Measurements from ENCODE around the gene RIMBP3C. TPM values are rescaled to one million over a fixed set of nuclear protein-coding genes. Genes with fewer than 3 reads are reported as not detected.
"Not testable (repeated sequence)": the region's sequence is repeated elsewhere in the genome, so short reads cannot be mapped to it uniquely, and the experiment has no call there.

The RIMBP3C gene
- total RNA-seq, 1 donor from 2014 or later: 1.4 TPM

GRCh38 chr22:21499623-21500506, 51.4 kb downstream of the RIMBP3C start:
- H3K36me3 Mint-ChIP-seq (ENCODE audit: low read depth); H3K9me3 Mint-ChIP-seq; H3K4me1 Mint-ChIP-seq; H3K27ac Mint-ChIP-seq (ENCODE audit: unreplicated experiment); DNase-seq (ENCODE audit: low read depth, low spot score); H3K27me3 Mint-ChIP-seq (ENCODE audit: low read depth); H3K4me3 Mint-ChIP-seq: not testable (repeated sequence)

GRCh38 chr22:21498489-21498888, 52.8 kb downstream of the RIMBP3C start:
- H3K36me3 Mint-ChIP-seq (ENCODE audit: low read depth); DNase-seq (ENCODE audit: low read depth, low spot score); H3K27me3 Mint-ChIP-seq (ENCODE audit: low read depth); H3K27ac Mint-ChIP-seq (ENCODE audit: unreplicated experiment); H3K9me3 Mint-ChIP-seq; H3K4me1 Mint-ChIP-seq; H3K4me3 Mint-ChIP-seq: not testable (repeated sequence)

- H3K36me3 Mint-ChIP-seq (ENCODE audit: low read depth); H3K27ac Mint-ChIP-seq (ENCODE audit: unreplicated experiment); H3K4me3 Mint-ChIP-seq; H3K27me3 Mint-ChIP-seq (ENCODE audit: low read depth); H3K9me3 Mint-ChIP-seq; H3K4me1 Mint-ChIP-seq; DNase-seq (ENCODE audit: low read depth, low spot score): not testable (repeated sequence)
Observed at GRCh38 chr22:21497984-21498383, 53.3 kb downstream of the RIMBP3C start.

Other genes starting within 250 kb of the RIMBP3C start
- 0.63 and 0.68 TPM in 2 replicates for gene RIMBP3B, start 167.7 kb downstream of the RIMBP3C start, total RNA-seq
- 44.2 and 44.3 TPM in 2 replicates for gene HIC2, start 134.1 kb downstream of the RIMBP3C start, total RNA-seq
- gene TMEM191C, start 84.1 kb downstream of the RIMBP3C start, total RNA-seq: 2.1 and 2.2 TPM in 2 replicates
- 76.9 and 83.5 TPM in 2 replicates for gene UBE2L3, start 16.3 kb upstream of the RIMBP3C start, total RNA-seq
- gene YDJC, start 78.6 kb upstream of the RIMBP3C start, total RNA-seq: 17.0 and 18.4 TPM in 2 replicates
- 1.2 and 1.3 TPM in 2 replicates for gene CCDC116, start 81.3 kb upstream of the RIMBP3C start, total RNA-seq
- 29.4 and 33.8 TPM in 2 replicates for gene SDF2L1, start 90.8 kb upstream of the RIMBP3C start, total RNA-seq
- gene PPIL2, start 114.6 kb upstream of the RIMBP3C start, total RNA-seq: 39.7 and 41.9 TPM in 2 replicates
- 19.5 and 20.9 TPM in 2 replicates for gene YPEL1, start 184.3 kb upstream of the RIMBP3C start, total RNA-seq